GM19324 (cell line): Measurements from ENCODE around the gene LRCH4.

Experiments used
- ATAC-seq: cut with Tn5 transposase; IDR thresholded peaks from one replicate; pipeline ENCODE4 v1.9.1; 2021; ENCODE audit warnings: mild to moderate bottlenecking, moderate library complexity; ENCODE audit not compliant: unreplicated experiment, low FRiP score

The LRCH4 gene

GRCh38 chr7:100607111-100607510, 21.2 kb upstream of the LRCH4 start:
- ATAC-seq = no peak

DNA sequence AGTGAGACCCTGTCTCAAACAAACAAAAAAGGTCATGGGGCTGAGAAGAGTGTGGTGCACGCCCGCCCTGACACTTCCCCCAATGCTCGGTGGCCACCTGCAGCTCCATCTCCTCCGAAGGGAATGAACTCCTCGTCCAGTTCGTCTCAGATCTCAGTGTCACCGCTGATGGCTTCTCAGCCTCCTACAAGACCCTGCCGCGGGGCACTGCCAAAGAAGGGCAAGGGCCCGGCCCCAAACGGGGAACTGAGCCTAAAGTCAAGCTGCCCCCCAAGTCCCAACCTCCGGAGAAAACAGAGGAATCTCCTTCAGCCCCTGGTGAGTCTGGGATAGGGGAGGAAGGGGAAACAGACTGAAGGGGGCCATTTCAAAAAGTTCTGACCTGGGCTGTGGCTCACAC, 20.4 kb upstream of the LRCH4 start:
- no peak for ATAC-seq

DNA sequence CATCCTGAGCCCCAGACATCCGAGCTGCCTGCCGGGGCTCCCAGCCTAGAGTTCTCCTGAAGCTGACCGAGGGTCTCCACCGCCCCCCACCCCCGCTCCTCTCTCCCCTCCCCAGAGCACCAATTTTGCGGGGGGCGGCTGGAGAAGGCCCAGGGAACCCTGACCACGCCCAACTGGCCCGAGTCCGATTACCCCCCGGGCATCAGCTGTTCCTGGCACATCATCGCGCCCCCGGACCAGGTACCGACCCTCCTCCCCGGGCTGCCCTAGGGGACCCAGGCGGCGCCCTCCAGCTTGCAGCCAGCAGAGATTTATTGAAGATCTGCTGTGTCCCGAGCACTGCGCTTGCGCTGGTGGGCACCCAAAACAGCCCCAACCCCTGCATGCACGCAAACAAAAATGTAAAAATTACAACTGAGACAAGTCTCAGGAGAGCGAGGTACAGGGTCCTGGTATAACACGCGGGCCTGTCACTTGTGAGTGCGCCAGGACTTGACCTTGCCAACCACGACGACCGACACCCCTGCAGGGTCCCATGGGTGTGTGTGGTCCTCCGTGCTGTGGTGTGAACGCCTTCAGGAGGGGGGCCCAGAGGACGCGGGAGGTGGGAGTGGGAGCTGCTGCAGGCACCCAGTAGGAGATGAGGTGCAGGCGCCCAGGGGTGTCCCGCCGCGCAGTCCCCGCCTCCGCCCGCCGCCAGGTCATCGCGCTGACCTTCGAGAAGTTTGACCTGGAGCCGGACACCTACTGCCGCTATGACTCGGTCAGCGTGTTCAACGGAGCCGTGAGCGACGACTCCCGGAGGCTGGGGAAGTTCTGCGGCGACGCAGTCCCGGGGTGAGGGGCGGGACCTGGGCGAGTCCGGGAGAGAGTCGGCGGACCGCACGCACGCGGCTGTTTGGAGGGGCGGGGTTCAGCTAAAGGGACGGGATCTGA, 19.3 kb upstream of the LRCH4 start:
- ATAC-seq = no peak

- ATAC-seq = no peak
These were observed 18.4 kb upstream of the LRCH4 start for GRCh38 chr7:100604028-100604975.

DNA sequence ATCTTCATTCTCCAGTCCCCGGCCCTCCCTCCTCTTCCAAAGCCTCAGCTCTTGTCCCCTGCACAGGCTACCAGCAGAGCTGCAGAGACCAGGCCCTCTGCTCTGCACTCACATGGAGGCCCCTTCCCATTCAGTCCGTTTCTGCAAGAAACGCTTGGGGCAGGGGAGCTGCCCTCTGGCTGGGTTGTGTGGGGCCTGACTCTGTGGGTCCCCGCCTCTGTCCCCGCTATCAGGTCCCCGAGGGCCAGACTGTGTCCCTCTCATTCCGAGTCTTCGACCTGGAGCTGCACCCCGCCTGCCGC, 17.7 kb upstream of the LRCH4 start:
- ATAC-seq = no peak

GRCh38 chr7:100602889-100603725, 17.2 kb upstream of the LRCH4 start:
- ATAC-seq = no peak

DNA sequence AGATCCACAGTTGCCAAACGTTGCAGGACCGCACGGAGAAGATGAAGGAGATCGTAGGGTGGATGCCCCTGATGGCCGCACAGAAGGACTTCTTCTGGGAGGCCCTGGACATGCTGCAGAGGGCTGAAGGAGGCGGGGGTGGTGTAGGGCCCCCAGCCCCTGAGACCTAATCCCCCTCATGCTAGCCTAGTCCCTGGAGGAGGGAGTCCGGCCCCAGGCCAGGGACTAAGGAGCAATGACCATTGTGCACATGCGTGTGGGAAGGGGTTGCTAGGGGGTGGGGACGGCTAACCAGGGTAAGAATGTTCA, 14.8 kb upstream of the LRCH4 start:
- no peak for ATAC-seq

DNA sequence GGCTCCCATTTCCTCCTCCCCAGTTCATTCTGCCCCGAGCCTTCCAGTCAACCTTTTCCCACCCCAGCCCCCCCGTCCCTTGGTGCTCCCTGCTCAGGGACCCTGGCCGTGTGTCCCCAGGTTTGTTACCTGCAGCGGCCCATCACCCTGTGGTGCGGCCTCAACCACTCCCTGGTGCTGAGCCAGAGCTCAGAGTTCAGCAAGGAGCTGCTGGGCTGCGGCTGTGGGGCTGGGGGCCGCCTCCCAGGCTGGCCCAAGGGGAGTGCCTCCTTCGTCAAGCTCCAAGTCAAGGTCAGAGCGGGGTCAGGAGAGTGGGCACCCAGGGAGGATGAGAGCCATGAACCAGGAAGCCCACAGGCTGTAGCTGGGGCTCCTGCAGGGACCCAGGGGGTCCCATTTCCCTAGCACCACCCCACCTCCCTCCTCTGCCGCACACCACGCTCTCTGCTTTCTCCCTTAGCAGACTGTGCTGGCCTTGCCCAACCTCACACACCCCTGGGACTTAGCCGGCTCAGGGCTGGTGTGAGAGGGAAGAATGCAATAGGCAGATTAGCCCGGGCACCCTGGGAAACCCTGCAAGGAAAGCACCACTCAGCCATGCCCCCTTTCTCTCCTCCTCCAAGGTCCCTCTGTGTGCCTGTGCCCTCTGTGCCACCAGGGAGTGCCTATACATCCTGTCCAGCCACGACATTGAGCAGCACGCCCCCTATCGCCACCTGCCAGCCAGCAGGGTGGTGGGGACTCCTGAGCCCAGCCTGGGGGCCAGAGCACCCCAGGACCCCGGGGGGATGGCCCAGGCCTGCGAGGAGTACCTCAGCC, 14.2 kb upstream of the LRCH4 start:
- ATAC-seq = no peak

DNA sequence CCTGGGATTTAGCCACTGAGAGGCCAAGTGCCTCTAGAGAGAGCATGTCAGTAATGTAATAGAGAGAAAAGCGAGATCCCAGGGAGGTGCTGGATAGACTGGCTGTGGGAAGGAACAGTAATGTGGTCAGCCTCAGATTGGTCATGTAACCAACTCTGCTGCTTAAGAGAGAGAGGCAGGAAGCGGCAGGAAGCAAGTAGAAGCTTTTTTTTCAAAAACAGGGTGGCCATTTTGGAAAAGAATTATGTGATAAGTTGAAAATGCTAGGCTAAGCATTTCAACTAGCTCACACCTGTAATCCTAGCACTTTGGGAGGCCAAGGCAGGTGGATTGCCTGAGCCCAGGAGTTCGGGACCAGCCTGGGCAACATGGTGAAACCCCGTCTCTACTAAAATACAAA, 12.5 kb upstream of the LRCH4 start:
- ATAC-seq = no peak

DNA sequence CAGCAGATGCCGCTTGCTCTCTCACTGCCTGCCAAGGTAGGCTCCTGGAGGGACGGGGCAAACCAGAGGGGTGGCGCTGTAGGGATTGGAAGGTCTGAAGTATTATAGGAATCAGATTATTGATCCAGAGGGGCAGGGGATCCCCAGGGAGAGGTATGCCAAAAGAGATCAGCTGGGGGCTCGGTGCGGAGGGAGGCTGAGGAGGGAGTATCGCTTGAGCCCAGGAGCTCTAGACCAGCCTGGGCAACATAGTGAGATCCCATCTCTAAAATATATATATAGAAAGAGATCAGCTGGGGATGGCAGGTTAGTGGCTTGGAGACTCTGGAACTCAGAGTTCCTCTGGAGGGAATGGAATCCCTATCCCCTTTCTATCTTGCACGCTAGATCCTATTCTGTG, 9.3 kb upstream of the LRCH4 start:
- ATAC-seq = no peak

- ATAC-seq = no peak
These were observed 5.7 kb upstream of the LRCH4 start for GRCh38 chr7:100591596-100591995.

- no peak for ATAC-seq
These were observed 4.3 kb upstream of the LRCH4 start for GRCh38 chr7:100590077-100590737.

GRCh38 chr7:100589341-100589947, 3.5 kb upstream of the LRCH4 start:
- ATAC-seq = no peak

DNA sequence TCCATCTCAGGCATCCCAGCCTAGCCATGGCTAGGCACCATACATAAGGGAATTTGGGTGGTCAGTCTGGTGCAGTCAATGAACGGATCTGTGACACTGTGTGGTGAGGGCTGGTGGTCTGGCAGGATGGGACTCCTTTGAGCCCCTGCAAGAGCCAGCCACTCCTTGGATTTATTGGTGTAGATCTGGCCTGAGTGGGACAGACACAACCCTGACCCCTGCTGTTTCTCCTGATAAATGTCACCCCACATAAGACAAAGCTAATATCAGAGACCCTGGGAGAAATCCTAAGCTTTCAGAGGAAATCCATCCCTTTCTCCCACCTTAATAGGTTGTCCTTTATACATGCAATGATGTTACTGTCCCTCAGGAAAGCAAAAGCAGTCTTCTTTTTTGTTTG, 2.5 kb upstream of the LRCH4 start:
- ATAC-seq = no peak

- ATAC-seq = peak; percentile 92
These were observed 517 bp upstream of the LRCH4 start, which contains the start of gene FBXO24 for GRCh38 chr7:100586266-100587025. Gene FBXO24, plus strand, starts transcription at chr7:100586328. Its CDS starts 298 bp downstream, at chr7:100586626.

DNA sequence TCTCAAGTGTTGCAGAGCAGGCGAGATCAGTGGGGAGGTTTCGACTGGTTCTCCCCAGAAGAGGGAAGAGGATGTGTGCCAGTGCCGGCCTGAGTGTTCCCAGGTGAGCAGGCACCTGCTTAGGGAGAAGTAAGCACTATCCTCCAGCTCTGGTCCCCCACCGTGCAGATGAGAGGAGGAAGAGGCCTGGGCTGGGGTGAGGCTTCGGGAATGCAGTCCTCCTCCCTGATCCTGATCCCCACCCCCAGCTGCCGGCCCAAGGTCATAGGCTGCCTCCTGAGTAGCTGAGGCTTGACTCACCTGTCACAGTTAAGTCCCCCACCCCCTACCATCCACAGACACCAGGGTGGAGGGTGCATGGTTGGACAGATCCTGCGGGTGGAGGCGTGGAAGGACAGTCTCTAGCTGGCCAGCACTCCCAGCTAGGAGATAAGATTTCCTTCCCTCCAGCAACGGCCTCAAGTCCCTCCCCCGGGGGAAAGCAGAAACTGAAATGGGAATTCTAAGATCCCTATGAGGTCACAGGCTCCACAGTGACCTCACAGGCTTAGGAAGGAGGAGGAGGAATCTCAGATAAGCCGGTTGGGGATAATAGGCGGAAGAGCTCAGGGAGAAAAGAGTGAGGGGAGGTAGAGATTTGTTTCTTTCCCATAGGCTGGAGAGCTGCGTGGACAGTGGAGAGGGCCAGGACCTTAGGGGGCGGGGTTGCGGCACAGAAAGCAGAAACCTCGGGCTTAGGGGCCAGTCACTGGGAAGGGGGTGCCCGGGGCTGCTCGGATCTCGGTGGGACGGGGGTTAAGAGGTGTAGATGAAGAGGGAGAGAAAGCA, 1.0 kb downstream of the LRCH4 start:
- ATAC-seq = no peak

- ATAC-seq = no peak
These were observed 1.8 kb downstream of the LRCH4 start for GRCh38 chr7:100584054-100584682.
